ENCODE results near the gene HDAC4. TPM values are rescaled to one million over a fixed set of nuclear protein-coding genes. Genes with fewer than 3 reads are reported as not detected.

Gene HDAC4
- total and polyA plus RNA-seq, 10 of the 15 experiments (the other 5 are each of a cell fraction or from before 2014, with no cell fraction given), result 0.22 to 15.7 (median 4.8) TPM

GRCh38 chr2:239239607-239240413 is 161.0 kb downstream of the HDAC4 start:
- ChIA-PET POLR2A (no interaction called here), RAD21 (ENCODE audit: unreplicated experiment) (no interaction called here), SMC1A (ENCODE audit: uncharacterized antibody, unreplicated experiment) (interaction anchor here (0.9 kb wide), 1 partner anchor 13 kb away, joined by 3 read pairs; no protein-coding TSS in a partner anchor), CTCF (no interaction called here)
- Histone ChIP-seq H3K9me3 (replicated peaks; ENCODE audit: control insufficient read depth, insufficient read depth, low read length) (no peaks in the 10 kb centered on the region), H3K4me2 (ENCODE audit: control insufficient read depth, insufficient read depth) (no peak overlapping the region), H3K27ac (ENCODE audit: control insufficient read depth, insufficient read depth) (no peak overlapping the region), H3K4me1 (ENCODE audit: control insufficient read depth, insufficient read depth, low read length) (no peaks in the 10 kb centered on the region), H3K36me3 (ENCODE audit: control insufficient read depth in 2 of 2, insufficient read depth in 2 of 2, low read length in 1 of 2) (no peaks in the 10 kb centered on the region), H4K20me1 (ENCODE audit: control insufficient read depth, insufficient read depth) (peaks cover 3% of the 10 kb centered on the region; the same call in 1 of the 2 replicates), H3K79me2 (ENCODE audit: control insufficient read depth, insufficient read depth, low read length) (no peaks in the 10 kb centered on the region), H3K4me3 (no peak overlapping the region), H3K9ac (ENCODE audit: control insufficient read depth, insufficient read depth, low read length) (no peak overlapping the region), H3K27me3 (replicated peaks in 1 of 2; ENCODE audit: control insufficient read depth in 2 of 2, insufficient read depth in 2 of 2, low read length in 1 of 2) (no peaks in the 10 kb centered on the region), H2AFZ (ENCODE audit: control insufficient read depth, low read depth, low read length) (no peak overlapping the region)
- in situ Hi-C loops (cut with MboI), result no loop called here
- DNase-seq (ENCODE audit: low read depth, low spot score) (no peak), FAIRE-seq (no peak), ATAC-seq (no peak)
- intact Hi-C loops (cut with micrococcal nuclease; ENCODE audit: unreplicated experiment), result no loop called here
- 80% methylated on average over 29 of the region's 29 CpGs for WGBS (ENCODE audit: insufficient coverage, insufficient replicate concordance, low lambda C conversion rate, missing lambda C conversion rate)
- BruUV-seq (replicated peaks), result no TSS peak
- TF ChIP-seq USF2 (IDR thresholded peaks at IDR 0.05; ENCODE audit: borderline replicate concordance, low read depth, low read length), result no peak
- TF ChIP-seq KAT2A (conservative IDR thresholded peaks at IDR 0.05; ENCODE audit: control insufficient read depth, low read depth, low read length), result no peak
- TF ChIP-seq NFIC (IDR thresholded peaks at IDR 0.05; ENCODE audit: low read depth, low read length), result no peak
- TF ChIP-seq SREBF2 (IDR thresholded peaks at IDR 0.05; ENCODE audit: low read length), result no peak
- TF ChIP-seq NR2F1 (conservative IDR thresholded peaks at IDR 0.05), result no peak
- no peak for TF ChIP-seq KLF5 (IDR thresholded peaks at IDR 0.05; ENCODE audit: partially characterized antibody)
- no peak for TF ChIP-seq RB1 (IDR thresholded peaks at IDR 0.05; ENCODE audit: borderline replicate concordance)
- no peak for TF ChIP-seq ETV6 (conservative IDR thresholded peaks at IDR 0.05 in 1 of 2, IDR thresholded peaks at IDR 0.05 in 1 of 2; ENCODE audit: borderline replicate concordance in 1 of 2, low read depth in 1 of 2)
- TF ChIP-seq ZNF592 (IDR thresholded peaks at IDR 0.05), result no peak
- TF ChIP-seq IRF5 (IDR thresholded peaks at IDR 0.05; ENCODE audit: borderline replicate concordance), result no peak
- TF ChIP-seq TCF7 (IDR thresholded peaks at IDR 0.05; ENCODE audit: borderline replicate concordance), result no peak

All from GM12878 (cell line).